GM21367 (cell line): ENCODE results near the gene CHAT.
A peak's percentile ranks its signal among the peaks of the same experiment; 100 is the strongest.

Experiments used
- ATAC-seq: cut with Tn5 transposase; IDR thresholded peaks from one replicate; pipeline ENCODE4 v1.9.1; 2021; ENCODE audit not compliant: unreplicated experiment

The CHAT gene

DNA sequence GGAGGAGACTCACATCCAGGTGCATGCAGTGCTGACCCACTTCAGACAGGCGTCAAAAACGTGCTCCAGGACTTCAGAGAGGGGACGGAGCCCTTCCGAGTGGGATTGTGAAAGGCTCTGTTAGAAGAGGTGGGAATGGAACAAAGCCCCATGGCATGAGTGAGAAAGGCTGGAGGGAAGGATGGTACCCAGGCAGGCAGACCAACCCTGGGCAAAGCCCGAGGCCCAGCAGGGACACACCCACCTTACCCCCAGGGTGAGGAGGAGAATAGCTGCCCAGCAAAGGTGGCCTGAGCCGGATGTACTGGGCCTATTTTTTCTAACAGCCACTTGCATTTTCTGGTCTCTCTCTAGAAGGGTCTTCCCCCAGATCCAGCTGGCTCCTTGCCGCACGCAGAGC is 14.8 kb downstream of the CHAT start:
- no peak for ATAC-seq

DNA sequence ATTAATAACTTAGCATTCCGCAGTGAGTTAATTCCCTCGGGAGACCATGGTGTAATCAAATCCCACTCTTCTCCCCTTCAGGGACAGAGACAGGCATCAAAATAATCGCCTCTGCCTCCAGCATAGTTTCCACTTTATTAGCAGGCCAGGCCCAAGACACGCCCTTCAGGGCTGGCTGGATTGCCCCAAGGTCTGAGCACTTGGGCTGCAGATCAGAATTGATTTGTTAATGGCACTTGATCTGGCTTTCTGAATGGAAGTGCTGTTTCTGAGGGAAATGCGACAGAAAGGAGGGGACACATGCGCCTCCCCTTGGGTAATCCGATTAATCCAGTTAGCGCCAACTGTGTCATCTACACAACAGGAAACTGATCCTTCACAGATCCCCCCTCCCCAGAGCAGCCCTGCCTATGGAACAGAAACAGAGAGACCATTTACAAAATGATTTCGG is 15.6 kb downstream of the CHAT start:
- no peak for ATAC-seq

DNA sequence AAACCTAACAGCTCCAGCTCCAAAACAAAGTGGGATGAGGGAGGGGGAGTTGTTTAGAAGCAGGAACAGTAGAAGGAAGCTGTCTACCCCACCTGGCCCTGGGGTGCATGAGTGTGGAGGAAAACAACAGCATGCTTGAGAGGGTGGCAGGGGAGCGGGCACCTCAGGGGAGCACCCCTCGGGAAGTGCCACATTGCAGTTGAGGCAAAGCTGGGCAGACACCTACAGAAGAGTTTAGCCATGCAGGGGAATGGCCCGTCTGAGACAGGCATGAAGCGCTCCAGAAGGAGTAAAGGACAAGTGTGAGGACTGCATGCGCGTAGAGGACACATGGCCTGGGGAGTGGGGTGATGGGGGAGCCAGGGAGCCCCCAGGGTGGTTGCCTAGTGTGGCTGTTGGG is 18.1 kb downstream of the CHAT start:
- no peak for ATAC-seq

GRCh38 chr10:49632406-49633317 is 18.8 kb downstream of the CHAT start:
- ATAC-seq = no peak

DNA sequence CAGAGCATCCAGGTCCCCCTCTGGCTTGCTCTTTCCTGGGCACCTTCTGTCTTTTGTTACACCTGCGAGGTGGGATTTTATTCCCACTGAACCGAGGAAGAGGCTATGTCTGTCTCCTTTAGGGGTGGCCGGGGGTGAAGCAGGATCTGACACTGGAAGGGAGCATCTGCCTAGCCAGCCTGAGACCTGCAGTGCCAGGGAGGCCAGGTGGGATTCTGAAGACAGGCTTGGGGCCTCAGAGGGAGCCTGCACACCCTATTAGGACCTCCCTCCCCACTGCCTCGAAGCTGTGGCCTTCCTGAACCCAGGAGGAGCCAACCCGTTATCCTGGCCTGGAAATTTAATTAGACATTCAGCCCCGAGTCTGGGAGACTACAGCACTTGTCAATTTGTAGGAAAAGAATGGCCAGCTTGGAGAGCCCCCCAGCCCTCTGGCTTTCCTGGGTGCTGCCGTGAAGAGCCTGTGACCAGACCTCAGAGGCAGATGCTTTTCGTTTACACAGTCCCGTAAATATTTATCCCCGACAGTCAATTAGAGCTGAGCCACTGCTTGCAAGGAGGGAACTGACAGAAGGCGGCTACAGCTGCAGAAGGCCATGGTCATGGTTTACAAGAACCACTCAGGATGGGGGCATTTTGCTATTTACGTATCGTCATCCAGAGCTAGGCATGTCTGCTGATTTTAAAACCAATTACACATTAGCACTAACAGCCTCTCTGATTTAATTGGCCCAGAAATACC is 19.7 kb downstream of the CHAT start:
- ATAC-seq = no peak

GRCh38 chr10:49634069-49634660 is 20.3 kb downstream of the CHAT start:
- no peak for ATAC-seq

DNA sequence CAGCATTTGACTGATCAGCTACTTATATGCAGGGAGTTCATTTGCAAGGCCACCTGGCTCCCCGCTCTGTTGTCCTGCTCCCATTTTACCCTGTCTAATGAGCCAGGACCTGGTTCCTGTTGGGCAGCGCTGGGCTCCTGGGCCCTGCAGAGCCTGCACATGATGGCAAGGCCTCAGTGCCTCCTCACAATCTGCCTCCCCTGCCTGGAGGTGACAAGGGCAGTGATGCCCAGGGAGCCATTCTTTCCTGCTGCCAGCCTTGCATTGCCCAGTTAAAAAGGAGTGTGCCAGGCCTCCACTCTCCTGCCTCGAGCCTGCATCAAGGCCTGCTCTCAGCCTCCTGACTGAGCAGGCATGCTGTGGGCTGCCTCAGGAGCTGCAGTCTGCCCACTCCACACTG is 28.5 kb downstream of the CHAT start:
- ATAC-seq = no peak

- no peak for ATAC-seq
These were observed 29.6 kb downstream of the CHAT start for GRCh38 chr10:49643241-49644034.

GRCh38 chr10:49644035-49644646 is 30.3 kb downstream of the CHAT start:
- no peak for ATAC-seq

- no peak for ATAC-seq
These were observed 31.6 kb downstream of the CHAT start for GRCh38 chr10:49645417-49645816.

DNA sequence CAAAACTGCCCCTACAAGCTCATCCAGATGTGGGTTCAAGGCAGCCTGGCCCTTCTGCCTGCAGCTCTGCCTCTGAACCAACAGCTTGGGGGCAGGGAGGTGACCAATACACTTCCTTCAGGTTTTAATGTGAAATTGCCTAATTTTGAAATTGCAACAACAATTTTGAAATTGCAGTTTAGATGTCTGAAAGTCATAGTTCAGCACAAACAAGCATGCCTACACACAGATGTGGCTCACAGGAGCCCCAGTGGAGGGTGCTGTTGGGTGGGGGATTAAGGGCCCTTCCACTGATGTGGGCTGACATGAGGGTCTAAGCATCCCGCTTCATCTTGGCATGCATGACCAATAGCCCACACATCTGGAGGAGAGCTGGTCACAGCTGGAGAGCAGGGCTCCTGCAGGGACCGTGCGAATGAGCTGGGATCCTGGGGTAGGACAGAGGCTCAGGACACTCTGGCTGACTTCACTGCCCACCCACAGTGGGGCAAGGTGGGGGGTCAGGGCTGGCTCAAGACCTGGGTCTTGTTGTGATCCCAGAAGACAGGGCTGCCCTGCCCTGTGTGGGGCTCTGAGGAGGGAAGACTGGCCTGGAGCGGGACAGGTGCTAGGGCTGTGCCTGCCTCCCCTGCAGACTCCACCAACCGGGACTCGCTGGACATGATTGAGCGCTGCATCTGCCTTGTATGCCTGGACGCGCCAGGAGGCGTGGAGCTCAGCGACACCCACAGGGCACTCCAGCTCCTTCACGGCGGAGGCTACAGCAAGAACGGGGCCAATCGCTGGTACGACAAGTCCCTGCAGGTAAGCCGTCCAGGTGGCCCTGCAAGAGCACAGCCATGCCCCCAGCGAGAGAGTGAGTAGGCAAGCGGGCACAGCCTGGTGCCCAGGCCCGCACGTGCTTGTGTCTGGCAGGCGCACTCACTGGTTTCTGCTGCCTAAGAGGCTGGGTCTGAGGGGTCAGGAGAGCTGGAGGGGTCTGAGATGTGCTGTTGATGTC is 32.3 kb downstream of the CHAT start:
- ATAC-seq = no peak

DNA sequence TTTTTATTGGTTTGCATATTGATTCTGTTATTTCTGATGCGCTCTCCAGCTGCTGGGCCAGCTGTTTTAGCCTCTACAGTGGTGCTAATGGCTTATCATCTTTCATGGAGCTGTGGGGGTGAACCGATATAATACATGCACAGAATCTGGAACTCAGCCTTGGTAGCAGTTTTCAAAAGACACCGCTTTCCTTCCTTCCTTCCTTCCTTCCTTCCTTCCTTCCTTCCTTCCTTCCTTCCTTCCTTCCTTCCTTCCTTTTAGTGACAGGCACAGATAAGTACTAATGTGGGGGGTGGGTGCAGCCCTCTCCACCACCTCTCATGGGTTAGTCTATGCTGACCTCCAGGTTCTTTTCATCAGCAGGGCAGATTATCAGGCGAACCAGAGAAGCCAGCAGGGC is 33.7 kb downstream of the CHAT start:
- no peak for ATAC-seq

DNA sequence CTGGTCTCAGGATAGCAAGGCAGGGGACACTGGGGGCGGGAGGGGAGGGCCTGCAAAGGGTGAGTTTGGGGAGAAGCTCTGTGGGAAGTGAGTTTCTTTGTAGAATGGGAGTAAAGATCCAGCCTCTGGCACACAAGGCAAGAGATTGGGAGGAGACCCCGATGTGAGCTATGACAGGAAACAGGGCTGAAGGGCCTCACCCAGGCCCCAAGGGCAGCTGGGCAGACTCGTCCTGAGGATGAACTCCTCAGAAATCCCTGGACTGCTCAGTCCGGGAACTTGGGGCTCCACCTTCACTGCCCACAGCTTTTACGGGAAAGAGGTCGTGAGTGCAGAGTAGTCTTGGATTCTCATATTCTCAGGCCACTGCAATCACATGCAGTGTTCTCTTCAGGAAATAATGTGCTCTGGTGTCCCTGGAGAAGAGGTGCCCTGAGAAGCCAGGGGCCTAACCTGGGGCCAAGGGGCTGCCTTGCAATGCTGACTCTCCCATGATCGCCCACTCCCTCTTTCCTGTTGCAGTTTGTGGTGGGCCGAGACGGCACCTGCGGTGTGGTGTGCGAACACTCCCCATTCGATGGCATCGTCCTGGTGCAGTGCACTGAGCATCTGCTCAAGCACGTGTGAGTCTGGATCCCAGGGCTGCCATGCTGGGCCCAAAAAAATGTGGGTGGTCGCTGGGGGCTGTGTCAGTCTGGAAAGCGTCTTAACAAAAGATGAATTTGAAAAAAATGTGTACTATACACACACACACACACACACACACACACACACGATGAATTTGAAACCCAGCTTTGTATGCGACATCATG is 34.4 kb downstream of the CHAT start:
- no peak for ATAC-seq

DNA sequence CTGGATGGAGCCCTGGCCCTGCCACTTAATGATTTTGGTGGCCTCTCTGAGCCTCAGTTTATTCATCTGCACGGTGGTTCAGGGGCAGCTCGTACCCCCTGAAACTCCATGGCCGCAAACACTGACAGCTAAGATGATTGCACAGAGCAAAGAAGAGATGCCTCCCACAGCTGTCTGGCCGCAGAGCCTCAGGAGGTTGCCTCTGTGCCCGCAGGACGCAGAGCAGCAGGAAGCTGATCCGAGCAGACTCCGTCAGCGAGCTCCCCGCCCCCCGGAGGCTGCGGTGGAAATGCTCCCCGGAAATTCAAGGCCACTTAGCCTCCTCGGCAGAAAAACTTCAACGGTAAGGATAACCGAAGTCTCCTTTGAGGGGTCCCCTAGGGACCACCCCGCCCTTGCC is 35.5 kb downstream of the CHAT start:
- peak; percentile 65 for ATAC-seq

DNA sequence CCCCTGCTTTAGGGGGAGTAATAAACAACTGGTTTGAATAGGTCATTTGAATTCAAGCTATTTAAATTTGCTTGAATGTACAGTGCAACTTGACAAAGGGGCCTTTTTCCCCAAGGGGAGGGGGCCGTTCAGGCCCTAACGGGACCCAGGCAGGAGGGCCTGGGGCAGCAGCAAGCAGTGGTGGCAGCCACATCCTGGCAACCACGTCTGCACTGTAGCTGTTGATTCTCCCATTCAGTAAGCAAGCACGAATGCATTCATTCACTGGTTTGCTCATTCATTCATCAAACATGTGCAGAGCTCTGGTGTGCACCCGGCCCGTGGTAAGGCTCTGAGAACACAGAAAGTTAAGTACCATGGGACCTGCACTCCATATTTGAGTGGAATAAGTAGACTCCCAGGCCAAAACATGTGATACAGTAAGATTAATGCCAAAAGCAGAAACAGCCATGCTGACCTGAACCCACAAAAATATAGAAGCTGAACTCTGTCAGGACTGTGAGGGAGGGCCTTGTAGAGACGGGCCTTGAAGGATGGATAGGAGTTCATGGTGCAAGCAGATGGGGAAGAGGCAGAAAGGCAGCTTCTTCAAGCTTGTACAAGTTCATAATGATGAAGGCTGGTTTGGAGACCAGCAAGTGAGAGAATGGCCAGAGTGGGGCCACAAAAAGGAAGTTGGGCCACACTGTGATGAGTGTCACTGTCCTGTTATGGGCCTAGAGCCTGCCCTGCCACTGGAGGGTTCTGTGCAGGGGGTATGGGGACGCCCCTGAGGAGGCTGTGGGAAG is 36.3 kb downstream of the CHAT start:
- ATAC-seq = no peak

DNA sequence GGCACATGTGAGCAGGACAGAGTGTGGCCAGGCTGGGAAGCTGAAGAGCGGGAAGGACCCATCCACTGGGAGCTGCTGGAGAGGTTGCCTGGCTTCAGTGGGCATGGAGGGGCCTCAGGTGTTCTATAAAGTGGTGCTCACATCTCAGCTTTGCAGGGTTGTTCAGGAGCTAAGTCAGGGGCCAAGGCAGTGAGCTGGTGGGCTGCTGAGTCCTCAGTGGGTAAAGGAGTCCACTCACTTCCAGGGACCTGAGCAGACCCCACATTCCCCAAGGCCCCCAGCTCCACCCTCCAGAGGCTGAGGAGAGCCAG is 36.8 kb downstream of the CHAT start:
- ATAC-seq = no peak

- ATAC-seq = no peak
These were observed 37.4 kb downstream of the CHAT start for GRCh38 chr10:49651039-49651835.
